ENCODE data around the gene HOMER1.

GRCh38 chr5:79454043-79454442 is 59.9 kb downstream of the HOMER1 start:
- TF ChIP-seq CTCF (IDR thresholded peaks at IDR 0.05) (no peak), EP300 (IDR thresholded peaks at IDR 0.05) (no peak)
